DOHH2 (cell line): Measurements from ENCODE around the gene GKN1.

Source experiments
- EZH2phosphoT487 ChIP-seq: fragments of 200-600 bp; sonication (generic); IDR thresholded peaks from 2 replicates; pipeline ENCODE4 v1.6.1; 2017; ENCODE audit warnings: borderline replicate concordance, mild to moderate bottlenecking, antibody characterized with exemption, low read length, moderate library complexity, mixed read lengths
- TF ChIP-seq, protein P1 (sequence below): fragments of 200-600 bp; sonication (generic); IDR thresholded peaks from one replicate; pipeline ENCODE4 v1.5.1; 2014; ENCODE audit warnings: antibody characterized with exemption, mild to moderate bottlenecking, low read depth, low read length; ENCODE audit not compliant: poor library complexity, severe bottlenecking

DNA sequence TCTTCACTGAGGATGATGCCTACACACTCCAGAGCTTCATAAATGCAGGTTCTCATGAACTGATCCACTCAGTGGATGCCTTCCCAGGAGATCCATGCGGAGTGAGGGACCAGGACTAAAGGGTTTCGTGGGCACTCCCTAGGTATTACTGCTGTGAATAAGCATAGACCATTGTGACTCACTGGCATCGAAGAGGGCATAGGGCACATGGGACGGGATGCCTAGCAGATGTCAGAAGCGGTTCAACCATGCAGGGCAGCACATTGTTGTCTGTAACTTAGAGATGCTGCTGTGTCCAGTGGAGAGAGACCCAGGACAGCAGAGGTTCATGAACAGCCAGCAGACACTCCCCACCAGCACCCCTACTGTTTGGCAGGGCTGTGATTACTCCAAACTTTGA is 39.0 kb upstream of the GKN1 start:
- TF ChIP-seq, protein P1, sequence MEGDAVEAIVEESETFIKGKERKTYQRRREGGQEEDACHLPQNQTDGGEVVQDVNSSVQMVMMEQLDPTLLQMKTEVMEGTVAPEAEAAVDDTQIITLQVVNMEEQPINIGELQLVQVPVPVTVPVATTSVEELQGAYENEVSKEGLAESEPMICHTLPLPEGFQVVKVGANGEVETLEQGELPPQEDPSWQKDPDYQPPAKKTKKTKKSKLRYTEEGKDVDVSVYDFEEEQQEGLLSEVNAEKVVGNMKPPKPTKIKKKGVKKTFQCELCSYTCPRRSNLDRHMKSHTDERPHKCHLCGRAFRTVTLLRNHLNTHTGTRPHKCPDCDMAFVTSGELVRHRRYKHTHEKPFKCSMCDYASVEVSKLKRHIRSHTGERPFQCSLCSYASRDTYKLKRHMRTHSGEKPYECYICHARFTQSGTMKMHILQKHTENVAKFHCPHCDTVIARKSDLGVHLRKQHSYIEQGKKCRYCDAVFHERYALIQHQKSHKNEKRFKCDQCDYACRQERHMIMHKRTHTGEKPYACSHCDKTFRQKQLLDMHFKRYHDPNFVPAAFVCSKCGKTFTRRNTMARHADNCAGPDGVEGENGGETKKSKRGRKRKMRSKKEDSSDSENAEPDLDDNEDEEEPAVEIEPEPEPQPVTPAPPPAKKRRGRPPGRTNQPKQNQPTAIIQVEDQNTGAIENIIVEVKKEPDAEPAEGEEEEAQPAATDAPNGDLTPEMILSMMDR, result no peak
- TF ChIP-seq EZH2phosphoT487, result no peak
